Transverse colon (tissue), 4 donors: ENCODE results near the gene STK32A. TPM values are rescaled to one million over a fixed set of nuclear protein-coding genes. Genes with fewer than 3 reads are reported as not detected.

Experiments used
- DNase-seq: peaks from one replicate; pipeline ENCODE4 v3.0.0-alpha.2; 2019
- H3K27ac ChIP-seq, 4 donors: fragments of 200-600 bp; sonication (generic); 2 replicates each; pipeline ENCODE4 v1.5.1; 2016 to 2018; ENCODE audit warnings: inconsistent platforms in 4 of 4
- H3K27me3 ChIP-seq: fragments of 200-600 bp; sonication (generic); 2 replicates; pipeline ENCODE4 v1.5.1; 2017; ENCODE audit warnings: inconsistent platforms
- H3K36me3 ChIP-seq, 4 donors: fragments of 200-600 bp; sonication (generic); 2 replicates each; pipeline ENCODE4 v1.5.1; 2017 to 2019; ENCODE audit warnings: inconsistent platforms in 4 of 4
- H3K4me1 ChIP-seq, 4 donors: fragments of 200-600 bp; sonication (generic); 2 replicates each; pipeline ENCODE4 v1.5.1; 2017 to 2020; ENCODE audit warnings: inconsistent platforms in 4 of 4
- H3K4me3 ChIP-seq, 4 donors: fragments of 200-600 bp; sonication (generic); 1 replicate in 1 of 4; 2 replicates in 3 of 4; pipeline versions ENCODE4 v1.5.1 to v1.6.1; 2017 to 2019; ENCODE audit warnings: inconsistent platforms in 4 of 4
- H3K9me3 ChIP-seq, 2 donors: fragments of 200-600 bp; sonication (generic); 2 replicates each; pipeline ENCODE4 v1.5.1; 2017 to 2019; ENCODE audit warnings: inconsistent platforms in 2 of 2
- EP300 ChIP-seq: sonication (generic); formaldehyde crosslinking; IDR thresholded peaks from one replicate; pipeline ENCODE4 v1.6.1; 2017; ENCODE audit warnings: antibody characterized with exemption, low read depth
- POLR2A ChIP-seq: fragments of 450-650 bp; IDR thresholded peaks from one replicate; pipeline ENCODE4 v1.6.1; 2016; ENCODE audit warnings: antibody characterized with exemption, mild to moderate bottlenecking, moderate library complexity
- POLR2AphosphoS5 ChIP-seq, 3 donors: sonication (generic); formaldehyde crosslinking; IDR thresholded peaks; one replicate each; pipeline ENCODE4 v1.6.1; 2016; ENCODE audit warnings: antibody characterized with exemption in 3 of 3
- WGBS, 2 donors: methylation state at CpG; one replicate each; pipeline ENCODE4 v1.1.5; 2018; ENCODE audit warnings: low coverage in 1 of 2; 5-methylcytosine and 5-hydroxymethylcytosine counted together
- in situ Hi-C, 4 donors: fragments of 200-750 bp; cut with MboI; loops; one replicate each; pipeline versions ENCODE4 v1.15.0 to v1.15.1; 2017; ENCODE audit warnings: low sequenced_read_pairs in 3 of 4, low pct_ligation_motif_present in 1 of 4, low pct_unique_long_range_greater_than_20kb in 1 of 4
- intact Hi-C: fragments of 100-400 bp; cut with DNase I; formaldehyde crosslinking; loops from one replicate; pipeline ENCODE4 v1.15.1; 2023; ENCODE audit warnings: low total_unique reads
- total RNA-seq, 4 donors: library from RNA; depleted of rRNA; stranded (reverse); fragments of >200 nt; gene quantifications; one replicate each; pipeline ENCODE4 v1.1.0, GENCODE V29; 2016
- TF ChIP-seq, protein P1 (sequence below), 5 experiments: fragments of 200-600 bp in 3 of 5; fragments of 450-650 bp in 2 of 5; sonication (generic) in 3 of 5; IDR thresholded peaks; 1 replicate in 2 of 5; 2 replicates in 3 of 5; pipeline ENCODE4 v1.5.1; 2016 to 2017; ENCODE audit warnings: antibody characterized with exemption in 5 of 5, inconsistent platforms in 3 of 5, mild to moderate bottlenecking in 2 of 5, moderate library complexity in 1 of 5

Gene STK32A
- total RNA-seq, 4 donors from 2014 or later, result 1.4 to 1.6 TPM; not detected in 2

DNA sequence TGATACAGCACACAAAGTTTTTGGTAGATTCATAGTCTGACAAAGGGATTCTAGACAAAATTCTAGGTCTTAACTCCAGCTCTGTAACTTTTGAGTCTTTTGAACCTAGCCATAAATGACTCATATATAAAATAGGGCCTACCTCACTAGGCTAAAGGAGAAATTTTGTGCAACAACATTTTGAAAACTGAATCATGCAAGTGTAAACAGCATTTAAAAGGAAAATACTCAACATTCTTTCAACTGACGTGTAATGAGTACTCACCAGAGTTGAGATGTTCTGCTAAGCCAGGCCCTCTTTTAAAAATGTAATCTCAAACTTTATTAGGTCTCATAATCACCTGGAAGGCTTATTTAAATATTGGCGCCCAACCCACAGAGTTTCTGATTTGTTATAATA is 113.2 kb downstream of the STK32A start:
- WGBS, 2 donors, result 83 to 91% methylated on average over 2 of the region's 2 CpGs
- intact Hi-C loops (no loop called here), in situ Hi-C loops (no loop called here)
- H3K36me3 ChIP-seq, result no peaks in the 10 kb centered on the region
- TF ChIP-seq POLR2AphosphoS5 (IDR thresholded peaks at IDR 0.05) (no peak), POLR2A (no peak), EP300 (no peak)
- TF ChIP-seq, protein P1, sequence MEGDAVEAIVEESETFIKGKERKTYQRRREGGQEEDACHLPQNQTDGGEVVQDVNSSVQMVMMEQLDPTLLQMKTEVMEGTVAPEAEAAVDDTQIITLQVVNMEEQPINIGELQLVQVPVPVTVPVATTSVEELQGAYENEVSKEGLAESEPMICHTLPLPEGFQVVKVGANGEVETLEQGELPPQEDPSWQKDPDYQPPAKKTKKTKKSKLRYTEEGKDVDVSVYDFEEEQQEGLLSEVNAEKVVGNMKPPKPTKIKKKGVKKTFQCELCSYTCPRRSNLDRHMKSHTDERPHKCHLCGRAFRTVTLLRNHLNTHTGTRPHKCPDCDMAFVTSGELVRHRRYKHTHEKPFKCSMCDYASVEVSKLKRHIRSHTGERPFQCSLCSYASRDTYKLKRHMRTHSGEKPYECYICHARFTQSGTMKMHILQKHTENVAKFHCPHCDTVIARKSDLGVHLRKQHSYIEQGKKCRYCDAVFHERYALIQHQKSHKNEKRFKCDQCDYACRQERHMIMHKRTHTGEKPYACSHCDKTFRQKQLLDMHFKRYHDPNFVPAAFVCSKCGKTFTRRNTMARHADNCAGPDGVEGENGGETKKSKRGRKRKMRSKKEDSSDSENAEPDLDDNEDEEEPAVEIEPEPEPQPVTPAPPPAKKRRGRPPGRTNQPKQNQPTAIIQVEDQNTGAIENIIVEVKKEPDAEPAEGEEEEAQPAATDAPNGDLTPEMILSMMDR (IDR thresholded peaks at IDR 0.05), result no peak
- H3K27me3 ChIP-seq, result no peaks in the 10 kb centered on the region
- no peak for DNase-seq
- H3K4me1 ChIP-seq, result no peaks in the 10 kb centered on the region
- H3K27ac ChIP-seq, result no peak overlapping the region
- H3K9me3 ChIP-seq, result no peaks in the 10 kb centered on the region
- no peak overlapping the region for H3K4me3 ChIP-seq

DNA sequence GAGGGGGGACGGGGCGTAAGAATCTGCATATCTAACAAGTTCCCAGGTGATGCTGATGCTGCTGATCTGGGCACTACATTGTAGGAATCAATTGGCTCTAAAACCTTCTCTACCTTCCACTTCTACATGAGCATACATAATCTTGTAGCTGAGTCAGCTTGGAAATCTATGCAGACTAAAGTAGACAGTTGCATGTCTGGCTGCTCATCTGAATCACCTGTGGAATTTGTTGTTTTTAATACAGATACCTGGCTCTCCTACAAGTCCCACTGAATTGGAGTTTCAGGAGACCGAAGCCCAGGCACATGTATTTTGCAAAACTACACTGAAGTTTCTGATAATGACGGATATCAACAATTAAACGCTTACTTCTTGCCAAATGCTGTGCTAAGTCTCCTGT is 113.6 kb downstream of the STK32A start:
- in situ Hi-C loops, result no loop called here
- Histone ChIP-seq H3K9me3 (no peaks in the 10 kb centered on the region), H3K27me3 (no peaks in the 10 kb centered on the region), H3K27ac (no peak overlapping the region), H3K36me3 (no peaks in the 10 kb centered on the region), H3K4me3 (no peak overlapping the region), H3K4me1 (no peaks in the 10 kb centered on the region)
- intact Hi-C loops, result no loop called here
- no peak for DNase-seq
- WGBS, 2 donors, result 92 to 93% methylated on average over 3 to 5 of the region's 5 CpGs
- TF ChIP-seq, protein P1 (IDR thresholded peaks at IDR 0.05), result no peak
- TF ChIP-seq POLR2A (no peak), POLR2AphosphoS5 (IDR thresholded peaks at IDR 0.05) (no peak), EP300 (no peak)

DNA sequence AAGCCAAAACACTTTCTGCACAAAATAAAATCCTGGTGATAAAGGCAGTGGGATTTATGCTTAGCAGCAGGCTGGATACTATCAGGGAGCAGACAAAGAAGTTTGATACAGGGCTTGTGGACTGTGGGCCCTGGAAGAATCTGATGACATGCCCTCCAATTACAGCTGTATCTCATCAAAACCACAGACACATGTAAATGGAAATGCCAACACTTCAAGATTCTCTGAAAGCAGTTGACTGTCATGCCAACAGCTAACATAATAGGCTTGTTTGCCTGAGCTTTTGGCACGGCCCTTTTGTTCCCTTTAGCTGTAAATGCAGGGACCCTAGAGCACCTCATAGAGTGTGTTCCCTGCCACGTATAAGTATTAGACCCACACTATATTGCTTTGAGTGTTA is 114.4 kb downstream of the STK32A start:
- H3K9me3 ChIP-seq, result no peaks in the 10 kb centered on the region
- H3K27me3 ChIP-seq, result no peaks in the 10 kb centered on the region
- WGBS, 2 donors, result 55% methylated on average over 2 of the region's 2 CpGs; no CpG with 5 or more reads in 1 of the 2 donors
- no peak for DNase-seq
- H3K36me3 ChIP-seq, result no peaks in the 10 kb centered on the region
- in situ Hi-C loops, result no loop called here
- TF ChIP-seq EP300 (no peak), POLR2A (no peak), POLR2AphosphoS5 (IDR thresholded peaks at IDR 0.05) (no peak)
- TF ChIP-seq, protein P1 (IDR thresholded peaks at IDR 0.05), result no peak
- intact Hi-C loops, result no loop called here
- H3K27ac ChIP-seq, result no peak overlapping the region
- H3K4me3 ChIP-seq, result no peak overlapping the region
- no peaks in the 10 kb centered on the region for H3K4me1 ChIP-seq

DNA sequence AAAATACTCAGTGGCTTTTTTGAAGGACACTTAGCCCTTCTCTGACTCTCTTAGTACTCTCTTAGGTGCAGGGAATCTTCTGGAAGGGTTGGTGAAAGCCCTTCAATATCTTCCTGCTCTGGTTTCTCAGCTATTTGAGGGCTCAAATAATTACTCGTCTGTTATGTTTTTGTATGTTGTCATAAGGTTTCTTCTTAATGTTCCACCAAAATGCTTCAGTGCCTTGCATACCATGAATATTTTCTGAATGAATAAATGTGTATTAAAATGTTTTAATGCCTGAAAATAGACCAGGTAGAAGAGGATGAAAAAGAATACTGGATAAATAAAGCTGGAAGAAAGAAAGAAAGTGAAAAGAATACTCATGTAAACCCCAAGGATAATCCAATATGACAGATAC is 124.3 kb downstream of the STK32A start:
- Histone ChIP-seq H3K27ac (no peak overlapping the region), H3K36me3 (no peaks in the 10 kb centered on the region), H3K4me1 (no peaks in the 10 kb centered on the region), H3K27me3 (no peaks in the 10 kb centered on the region), H3K4me3 (no peak overlapping the region), H3K9me3 (no peaks in the 10 kb centered on the region)
- TF ChIP-seq, protein P1 (IDR thresholded peaks at IDR 0.05), result no peak
- TF ChIP-seq POLR2AphosphoS5 (IDR thresholded peaks at IDR 0.05) (no peak), POLR2A (no peak), EP300 (no peak)
- intact Hi-C loops (no loop called here), in situ Hi-C loops (loop anchor here in 3 of 4 donors (25.0 kb wide), 2 partner anchors 122 to 822 kb away; partner anchors contain the start of gene STK32A (in 2 of the 3))
- WGBS, 2 donors, result 75 to 87% methylated on average over 1 of the region's 1 CpG
- no peak for DNase-seq
